ENCODE measurements around the gene TMEM132C. TPM values are rescaled to one million over a fixed set of nuclear protein-coding genes. Genes with fewer than 3 reads are reported as not detected.
A peak's percentile ranks its signal among the peaks of the same experiment; 100 is the strongest.

Gene TMEM132C
- total RNA-seq, 1 donor from 2014 or later = 3.9 TPM

GRCh38 chr12:128393346-128393745 lies 126.4 kb downstream of the TMEM132C start:
- Mint-ChIP-seq H3K27me3 (ENCODE audit: insufficient read depth, low read depth) (peaks cover 5% of the 10 kb centered on the region), H3K4me1 (peaks cover 37% of the 10 kb centered on the region), H3K4me3 (no peak overlapping the region), H3K27ac (no peak overlapping the region), H3K36me3 (peaks cover 42% of the 10 kb centered on the region), H3K9me3 (no peaks in the 10 kb centered on the region)
- Histone ChIP-seq H3K27ac (no peak overlapping the region), H4K20me1 (ENCODE audit: low read depth) (no peaks in the 10 kb centered on the region), H3K4me3 (no peak overlapping the region), H3K79me2 (ENCODE audit: low read depth) (no peaks in the 10 kb centered on the region), H3K9ac (no peak overlapping the region), H3K4me1 (peaks cover 10% of the 10 kb centered on the region), H3K4me2 (no peak overlapping the region), H3K27me3 (peaks cover 6% of the 10 kb centered on the region), H3K36me3 (no peaks in the 10 kb centered on the region), H3K9me3 (ENCODE audit: low read depth) (no peaks in the 10 kb centered on the region), H3F3A (ENCODE audit: low read depth) (no peaks in the 10 kb centered on the region), H2AFZ (replicated peaks) (no peak overlapping the region)
- DNase-seq (ENCODE audit: low spot score) = no peak
- no peak for TF ChIP-seq EZH2 (IDR thresholded peaks at IDR 0.05)
- no peak for TF ChIP-seq EZH2phosphoT487 (IDR thresholded peaks at IDR 0.05)
- TF ChIP-seq CTCF (IDR thresholded peaks at IDR 0.05) = no peak

- Histone ChIP-seq H3K4me1 (peaks cover 10% of the 10 kb centered on the region), H3K9ac (no peak overlapping the region), H3K9me3 (ENCODE audit: low read depth) (no peaks in the 10 kb centered on the region), H3K4me3 (no peak overlapping the region), H2AFZ (replicated peaks) (no peak overlapping the region), H3K27me3 (peaks cover under 1% of the 10 kb centered on the region), H3K79me2 (ENCODE audit: low read depth) (no peaks in the 10 kb centered on the region), H3F3A (ENCODE audit: low read depth) (no peaks in the 10 kb centered on the region), H3K4me2 (no peak overlapping the region), H4K20me1 (ENCODE audit: low read depth) (no peaks in the 10 kb centered on the region), H3K36me3 (no peaks in the 10 kb centered on the region), H3K27ac (no peak overlapping the region)
- peaks cover 42% of the 10 kb centered on the region for H3K36me3 Mint-ChIP-seq
- peaks cover 2% of the 10 kb centered on the region for H3K27me3 Mint-ChIP-seq (ENCODE audit: insufficient read depth, low read depth)
- H3K4me1 Mint-ChIP-seq = peaks cover 32% of the 10 kb centered on the region
- TF ChIP-seq EZH2phosphoT487 (IDR thresholded peaks at IDR 0.05) = no peak
- no peak overlapping the region for H3K4me3 Mint-ChIP-seq
- no peak overlapping the region for H3K27ac Mint-ChIP-seq
- DNase-seq (ENCODE audit: low spot score) = no peak
- H3K9me3 Mint-ChIP-seq = no peaks in the 10 kb centered on the region
Observed at GRCh38 chr12:128394137-128394536, 127.2 kb downstream of the TMEM132C start.

- H2AFZ ChIP-seq (replicated peaks) = no peak overlapping the region
- TF ChIP-seq CTCF (IDR thresholded peaks at IDR 0.05) (no peak), EZH2phosphoT487 (IDR thresholded peaks at IDR 0.05) (no peak), EZH2 (IDR thresholded peaks at IDR 0.05) (no peak)
- Mint-ChIP-seq H3K27ac (no peak overlapping the region), H3K4me1 (peaks cover 50% of the 10 kb centered on the region), H3K36me3 (peaks cover 32% of the 10 kb centered on the region), H3K27me3 (ENCODE audit: insufficient read depth, low read depth) (peaks cover 4% of the 10 kb centered on the region), H3K9me3 (peaks cover 1% of the 10 kb centered on the region), H3K4me3 (no peak overlapping the region)
- no peaks in the 10 kb centered on the region for H3F3A ChIP-seq (ENCODE audit: low read depth)
- H3K36me3 ChIP-seq = no peaks in the 10 kb centered on the region
- no peak overlapping the region for H3K4me2 ChIP-seq
- H3K27ac ChIP-seq = no peak overlapping the region
- H3K27me3 ChIP-seq = no peaks in the 10 kb centered on the region
- peaks cover 12% of the 10 kb centered on the region for H3K4me1 ChIP-seq
- no peak for DNase-seq (ENCODE audit: low spot score)
- no peaks in the 10 kb centered on the region for H3K79me2 ChIP-seq (ENCODE audit: low read depth)
- no peaks in the 10 kb centered on the region for H3K9me3 ChIP-seq (ENCODE audit: low read depth)
- H3K4me3 ChIP-seq = no peak overlapping the region
- H4K20me1 ChIP-seq (ENCODE audit: low read depth) = no peaks in the 10 kb centered on the region
- no peak overlapping the region for H3K9ac ChIP-seq
Observed at GRCh38 chr12:128399253-128399652, 132.3 kb downstream of the TMEM132C start.

- no peaks in the 10 kb centered on the region for H4K20me1 ChIP-seq (ENCODE audit: low read depth)
- H3K27me3 Mint-ChIP-seq (ENCODE audit: insufficient read depth, low read depth) = peaks cover 4% of the 10 kb centered on the region
- H3K4me3 Mint-ChIP-seq = no peak overlapping the region
- no peak overlapping the region for H3K9ac ChIP-seq
- H3K4me1 Mint-ChIP-seq = peaks cover 46% of the 10 kb centered on the region
- H3F3A ChIP-seq (ENCODE audit: low read depth) = no peaks in the 10 kb centered on the region
- peak; percentile 40 for DNase-seq (ENCODE audit: low spot score)
- H3K4me1 ChIP-seq = peaks cover 9% of the 10 kb centered on the region
- H3K27me3 ChIP-seq = no peaks in the 10 kb centered on the region
- TF ChIP-seq EZH2phosphoT487 (IDR thresholded peaks at IDR 0.05) (no peak), EZH2 (IDR thresholded peaks at IDR 0.05) (no peak), CTCF (IDR thresholded peaks at IDR 0.05) (no peak)
- H3K9me3 Mint-ChIP-seq = peaks cover 20% of the 10 kb centered on the region
- H2AFZ ChIP-seq (replicated peaks) = peak overlapping the region; percentile 64
- H3K4me2 ChIP-seq = peak overlapping the region; percentile 7
- no peaks in the 10 kb centered on the region for H3K79me2 ChIP-seq (ENCODE audit: low read depth)
- no peaks in the 10 kb centered on the region for H3K9me3 ChIP-seq (ENCODE audit: low read depth)
- peaks cover 55% of the 10 kb centered on the region for H3K36me3 Mint-ChIP-seq
- H3K4me3 ChIP-seq = no peak overlapping the region
- no peak overlapping the region for H3K27ac ChIP-seq
- no peaks in the 10 kb centered on the region for H3K36me3 ChIP-seq
- H3K27ac Mint-ChIP-seq = peak overlapping the region; percentile 15
Observed at GRCh38 chr12:128402486-128403243, 135.7 kb downstream of the TMEM132C start.
